Right renal cortex interstitium (tissue), 3 donors: ENCODE measurements around the gene ACTN3. TPM values are rescaled to one million over a fixed set of nuclear protein-coding genes. Genes with fewer than 3 reads are reported as not detected.
"Not testable (repeated sequence)": the region's sequence is repeated elsewhere in the genome, so short reads cannot be mapped to it uniquely, and the experiment has no call there.

Source experiments
- DNase-seq, 3 donors: peaks; one replicate each; pipeline ENCODE4 v3.0.0-alpha.2; 2013; ENCODE audit warnings: low read depth in 3 of 3, low spot score in 2 of 3
- polyA plus RNA-seq, 3 donors: library from polyadenylated mRNA; unstranded; fragments of 120-200 nt; gene quantifications; one replicate each; pipeline ENCODE4 v1.2.1, GENCODE V29; 2013; ENCODE audit not compliant: insufficient read length in 3 of 3

Gene ACTN3
- polyA plus RNA-seq, 3 donors: 0.40 to 0.67 (median 0.53) TPM

DNA sequence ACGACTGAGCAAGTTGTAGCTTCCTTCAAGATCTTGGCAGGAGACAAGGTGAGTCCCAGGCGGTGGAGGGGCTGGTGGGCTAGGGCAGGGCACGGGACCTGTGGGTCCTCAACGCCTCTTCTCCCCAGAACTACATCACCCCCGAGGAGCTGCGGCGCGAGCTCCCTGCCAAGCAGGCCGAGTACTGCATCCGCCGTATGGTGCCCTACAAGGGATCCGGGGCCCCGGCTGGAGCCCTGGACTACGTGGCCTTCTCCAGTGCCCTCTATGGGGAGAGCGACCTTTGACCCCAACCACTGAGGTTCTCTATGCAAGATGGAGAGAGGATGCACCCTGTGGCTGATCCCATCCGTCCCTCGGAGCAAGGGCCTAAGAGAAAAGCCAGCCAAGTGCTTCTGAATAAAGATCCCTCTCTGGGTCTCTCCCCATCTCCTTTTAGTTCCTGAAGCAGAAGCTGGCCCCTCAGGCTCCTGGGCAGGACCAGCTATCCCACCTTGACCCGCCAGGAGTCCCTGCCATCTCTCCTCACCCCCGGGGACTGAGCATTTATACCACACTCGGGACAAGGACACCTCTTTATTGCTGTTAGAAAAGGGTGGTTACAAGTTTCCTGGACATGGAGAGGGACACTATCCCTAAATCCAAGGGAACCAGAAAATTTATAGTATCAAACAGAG, 16.3 kb downstream of the ACTN3 start:
- DNase-seq: no peak

- DNase-seq: no peak
Measured at GRCh38 chr11:66563832-66564231, 17.1 kb downstream of the ACTN3 start.

GRCh38 chr11:66564538-66564937, 17.8 kb downstream of the ACTN3 start:
- no peak for DNase-seq

- DNase-seq: no peak
Measured at GRCh38 chr11:66564984-66565383, 18.3 kb downstream of the ACTN3 start.

DNA sequence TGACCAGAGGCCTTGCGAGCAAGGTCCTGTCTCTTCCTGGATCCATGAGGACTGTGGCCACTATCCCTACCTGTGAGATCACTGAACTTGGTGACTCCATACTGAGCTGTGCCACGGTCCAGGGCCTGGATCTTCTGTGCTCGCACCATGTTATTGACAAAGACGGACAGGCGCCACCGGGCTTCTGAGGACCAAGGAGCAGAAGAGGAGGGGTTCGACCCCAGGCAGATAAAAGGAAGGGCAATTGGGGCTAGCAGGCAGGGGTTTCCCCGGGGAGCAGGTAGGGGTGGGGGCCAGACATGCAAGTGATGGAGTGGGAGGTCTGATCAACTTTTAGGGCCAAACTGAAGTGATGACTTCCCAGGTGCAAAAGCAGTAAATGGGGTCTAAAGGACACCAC, 19.5 kb downstream of the ACTN3 start:
- DNase-seq: no peak

DNA sequence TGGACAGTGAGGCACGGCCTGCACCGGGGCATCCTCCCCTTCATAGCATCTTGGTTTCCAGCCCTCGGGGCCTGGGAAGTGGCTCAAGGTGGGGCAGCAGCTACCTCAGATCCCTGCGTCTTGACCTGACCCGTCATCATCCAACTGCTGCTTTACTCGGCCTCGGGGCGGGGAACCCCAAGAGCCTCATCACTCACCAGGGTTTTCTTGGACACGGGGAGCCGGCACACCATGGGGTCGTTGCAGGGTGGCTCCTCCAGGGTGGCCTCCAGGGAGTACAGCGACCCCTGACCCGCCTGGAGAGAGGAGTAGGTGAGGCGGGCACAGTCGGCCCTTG, 21.1 kb downstream of the ACTN3 start:
- no peak for DNase-seq

DNA sequence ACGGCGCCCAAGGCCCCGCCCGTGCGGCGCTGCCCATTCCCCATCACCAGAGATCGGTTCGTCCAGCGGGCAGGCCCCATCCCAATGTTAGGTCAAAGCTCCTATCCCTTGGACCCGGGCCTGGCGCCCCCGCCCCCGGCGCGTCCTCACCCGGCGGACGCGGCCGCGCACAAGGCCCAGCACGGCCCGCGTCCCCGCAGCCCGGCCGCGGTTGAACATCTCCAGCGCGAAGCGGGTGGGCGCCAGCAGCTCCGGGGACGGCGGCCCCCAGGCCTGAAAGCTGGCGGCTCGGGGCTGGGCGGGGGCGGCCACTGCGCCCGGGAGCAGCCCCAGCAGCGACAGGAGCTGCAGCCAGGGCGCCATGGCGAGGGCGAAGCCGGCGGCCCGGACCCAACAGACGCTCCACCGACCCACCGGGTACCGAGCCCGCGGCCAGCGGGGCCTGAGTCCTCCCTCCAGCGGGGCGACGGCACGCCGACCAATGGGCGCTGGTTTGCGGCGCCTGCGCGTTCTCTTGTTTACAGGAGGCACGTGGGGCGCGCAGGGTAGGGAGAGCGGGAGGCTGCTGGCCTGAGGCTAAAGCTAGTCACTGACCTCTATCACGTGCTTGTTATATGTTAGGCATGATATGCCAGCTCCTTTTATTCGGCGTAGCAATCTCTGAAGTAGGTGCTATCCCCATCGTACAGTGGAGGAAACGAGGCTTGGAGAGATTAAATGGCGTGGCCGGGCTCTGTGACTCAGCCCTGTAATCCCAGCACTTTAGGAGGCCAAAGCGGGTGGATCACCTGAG, 21.6 kb downstream of the ACTN3 start, which contains the start of gene CTSF:
Gene CTSF, minus strand, starts transcription at position 483 of the 793 bp plus-strand sequence. Its CDS starts 120 bp downstream, at position 363.
- no peak for DNase-seq

GRCh38 chr11:66569076-66569475, 22.4 kb downstream of the ACTN3 start:
- no peak for DNase-seq

DNA sequence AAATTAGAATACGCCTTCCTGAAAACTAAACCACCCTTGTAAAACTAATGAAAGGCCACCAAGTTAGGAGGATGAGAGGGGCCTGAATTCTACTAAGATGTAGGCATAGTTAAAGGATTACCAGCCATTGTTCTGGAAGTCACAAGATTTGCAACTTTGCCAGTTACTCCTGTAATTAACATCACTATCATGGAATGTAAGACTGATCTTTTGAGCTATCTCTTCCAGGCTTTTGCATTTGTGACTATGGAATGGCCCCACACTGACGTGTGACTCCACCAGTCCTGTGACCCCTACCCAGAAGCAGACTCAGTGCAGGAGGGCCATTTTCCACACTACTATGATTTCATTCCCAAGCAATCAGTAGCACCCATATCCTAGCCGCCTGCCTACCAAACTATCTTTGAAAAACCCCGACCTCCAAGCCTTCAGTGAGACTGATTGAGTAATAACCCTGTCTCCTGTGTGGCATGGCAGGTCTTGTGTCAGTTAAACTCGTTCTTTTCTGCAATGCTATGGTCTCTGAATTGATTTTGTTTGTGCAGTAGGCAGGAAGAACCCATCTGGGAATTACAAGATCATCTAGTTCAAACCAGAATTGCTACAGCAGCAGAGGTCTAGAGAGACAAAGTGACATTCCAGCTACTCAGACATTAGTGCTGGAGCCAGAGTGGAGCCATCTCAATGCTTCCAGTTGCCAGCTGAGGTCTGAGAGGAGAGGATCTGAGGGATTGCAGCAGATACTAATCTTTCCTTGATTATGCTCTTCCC, 23.6 kb downstream of the ACTN3 start:
- no peak for DNase-seq

GRCh38 chr11:66570850-66571180, 24.1 kb downstream of the ACTN3 start:
- DNase-seq: no peak

- peak in 2 of 3 donors; percentile 44 to 57 for DNase-seq
Measured at GRCh38 chr11:66579017-66579606, 32.4 kb downstream of the ACTN3 start.

GRCh38 chr11:66580803-66581202, 34.1 kb downstream of the ACTN3 start:
- DNase-seq: no peak

- no peak for DNase-seq
Measured at GRCh38 chr11:66581261-66581660, 34.6 kb downstream of the ACTN3 start.

DNA sequence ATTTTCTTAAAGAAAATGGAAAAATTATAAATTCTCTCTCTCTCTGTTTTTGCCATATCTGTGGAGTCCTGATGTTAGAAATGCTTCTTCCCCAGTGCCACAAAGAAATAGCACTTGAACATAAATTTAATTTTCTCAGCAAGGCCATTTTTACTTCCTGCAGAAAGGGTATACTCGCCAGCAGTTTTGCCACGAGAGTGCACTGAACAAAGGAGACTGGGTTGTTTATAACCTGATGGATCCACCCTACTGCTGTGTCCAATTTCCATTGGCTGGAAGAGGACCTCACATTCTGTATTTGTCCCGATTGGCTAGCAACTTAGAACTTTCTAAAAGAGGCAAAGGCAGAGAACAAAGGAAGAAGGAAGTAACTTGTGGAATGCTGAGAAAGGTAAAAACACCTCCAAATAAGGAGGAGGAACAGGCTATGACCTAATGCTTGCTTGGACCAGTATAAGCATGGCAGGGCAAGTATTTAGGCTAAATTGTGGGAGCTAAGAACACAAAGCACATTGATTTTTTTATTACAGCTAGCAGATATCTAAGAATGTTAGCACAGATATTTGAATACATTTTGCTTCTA, 36.0 kb downstream of the ACTN3 start:
- DNase-seq: not testable (repeated sequence)

DNA sequence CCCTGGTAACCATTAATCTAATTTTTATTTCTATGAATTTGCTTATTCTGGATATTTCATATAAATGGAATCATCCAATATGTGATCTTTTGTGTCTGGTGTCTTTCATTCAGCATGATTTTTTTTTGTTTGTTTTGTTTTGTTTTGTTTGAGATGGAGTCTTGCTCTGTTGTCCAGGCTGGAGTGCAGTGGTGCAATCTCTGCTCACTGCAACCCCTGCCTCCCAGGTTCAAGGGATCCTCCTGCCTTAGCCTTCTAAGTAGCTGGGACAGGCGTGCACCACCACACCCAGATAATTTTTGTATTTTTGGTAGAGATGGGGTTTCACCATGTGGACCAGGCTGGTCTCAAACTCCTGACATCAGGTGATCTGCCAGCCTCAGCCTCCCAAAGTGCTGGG, 38.7 kb downstream of the ACTN3 start:
- not testable (repeated sequence) for DNase-seq

GRCh38 chr11:66586136-66586535, 39.4 kb downstream of the ACTN3 start:
- no peak for DNase-seq

GRCh38 chr11:66589315-66589714, 42.6 kb downstream of the ACTN3 start:
- not testable (repeated sequence) for DNase-seq

DNA sequence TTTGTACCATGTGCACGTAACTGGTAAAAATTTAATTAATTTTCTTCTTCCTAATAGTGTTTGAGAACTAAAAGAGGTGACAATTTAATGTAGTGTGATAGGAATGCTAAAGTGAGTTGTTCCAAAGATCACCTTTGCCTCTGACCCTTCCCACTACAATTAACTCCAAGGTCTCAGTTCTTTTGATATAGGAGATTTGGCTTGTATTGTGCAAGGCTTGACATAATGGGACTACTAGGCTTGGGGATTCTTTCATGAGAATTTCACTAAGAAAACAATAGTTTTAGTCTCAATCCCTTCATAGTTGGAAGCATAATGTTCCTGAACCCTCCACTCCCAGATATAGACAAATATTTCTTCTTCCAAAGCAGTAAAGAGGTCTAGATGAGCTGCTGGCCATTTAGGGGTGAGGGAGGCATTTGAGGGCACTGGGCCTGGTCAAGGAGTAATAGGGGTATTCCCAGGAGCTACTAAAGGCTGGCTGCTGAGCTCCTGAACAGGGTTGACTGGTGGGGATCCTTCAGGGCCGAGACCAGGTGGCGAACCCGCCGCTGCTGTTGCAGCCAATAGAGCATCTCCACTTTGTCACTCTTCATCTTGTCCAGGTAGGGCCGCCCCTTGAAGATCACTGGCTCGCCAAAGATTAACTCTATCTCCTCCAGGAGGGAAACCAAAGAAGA, 43.4 kb downstream of the ACTN3 start:
- no peak for DNase-seq

GRCh38 chr11:66591175-66591574, 44.5 kb downstream of the ACTN3 start:
- no peak for DNase-seq
